Measurements from ENCODE around the gene AVL9.

DNA sequence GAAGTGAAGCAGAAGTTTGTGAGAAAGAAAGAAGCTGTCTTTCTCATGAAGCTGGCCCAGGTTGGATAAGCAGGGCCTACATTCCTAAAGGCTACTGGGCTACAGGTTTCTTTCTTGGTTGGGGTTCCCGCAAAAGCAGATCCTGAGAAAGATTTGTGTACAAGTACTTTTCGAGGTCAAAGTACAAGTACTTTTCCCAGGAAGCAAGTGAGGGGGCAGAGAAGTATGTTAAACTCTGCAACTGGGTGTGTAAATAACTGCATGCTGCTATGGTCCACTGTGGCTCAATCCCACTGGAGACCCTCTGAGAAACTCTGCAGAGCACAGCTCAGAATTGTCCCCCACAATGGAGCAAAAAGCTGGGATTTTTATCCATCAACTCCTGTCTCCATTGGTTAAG is 33.8 kb upstream of the AVL9 start:
- TF ChIP-seq CTCF (conservative IDR thresholded peaks at IDR 0.05 in 1 of 2, IDR thresholded peaks at IDR 0.05 in 1 of 2; ENCODE audit: low read depth in 1 of 2, low read length in 2 of 2) (no peak), EZH2 (IDR thresholded peaks at IDR 0.05; ENCODE audit: low read length, missing control alignments) (no peak)

Data from fibroblast of lung (primary cell).